ENCODE measurements around the gene EXOG. TPM values are rescaled to one million over a fixed set of nuclear protein-coding genes. Genes with fewer than 3 reads are reported as not detected.

The EXOG gene
- total RNA-seq, 6 donors from 2014 or later, result 10.0 to 34.6 (median 13.2) TPM

DNA sequence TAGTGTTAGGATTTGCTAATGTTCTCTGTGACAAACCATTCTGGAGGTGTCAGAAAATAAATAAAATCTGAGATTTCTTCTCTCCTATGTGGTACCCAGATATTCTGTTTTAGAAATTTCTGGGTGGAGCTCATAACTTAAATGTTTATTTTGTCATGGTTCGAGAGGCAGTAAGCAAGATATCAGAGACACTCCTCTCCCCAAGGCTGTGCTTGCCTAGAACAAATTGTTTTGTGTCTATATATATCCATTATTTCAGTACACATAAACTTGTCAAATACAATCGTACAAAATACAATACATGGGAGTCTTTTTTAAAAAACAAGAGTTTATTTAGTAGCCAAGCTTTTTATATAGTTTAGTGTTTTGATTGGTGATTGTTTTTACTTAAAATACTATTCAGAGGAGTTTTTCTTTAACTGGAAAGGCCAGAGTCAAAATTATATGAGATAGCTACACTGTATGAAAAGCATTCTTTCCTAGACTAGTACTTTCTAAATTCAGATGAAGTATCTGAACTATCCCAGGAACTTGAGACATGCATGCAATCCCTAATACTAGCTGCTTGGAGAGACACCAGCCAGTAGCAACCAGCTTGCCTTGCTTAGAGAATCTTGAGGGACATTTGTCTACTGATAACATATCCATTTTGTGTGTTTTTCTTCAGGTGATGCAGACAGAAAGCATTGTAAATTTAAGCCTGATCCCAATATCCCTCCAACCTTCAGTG, 4.7 kb downstream of the EXOG start:
- H3K36me3 ChIP-seq, result peaks cover 3 to 39% (median 15%) of the 10 kb centered on the region in 4 donors
- H3K4me1 ChIP-seq, result peaks cover 0 to 8% (median 6%) of the 10 kb centered on the region in 4 donors
- DNase-seq (no peak), ATAC-seq (ENCODE audit: low FRiP score in 2 of 2) (no peak)
- no peak overlapping the region for H3K4me3 ChIP-seq
- no peaks in the 10 kb centered on the region for H3K27me3 ChIP-seq
- no peaks in the 10 kb centered on the region for H3K9me3 ChIP-seq
- TF ChIP-seq, protein P1, sequence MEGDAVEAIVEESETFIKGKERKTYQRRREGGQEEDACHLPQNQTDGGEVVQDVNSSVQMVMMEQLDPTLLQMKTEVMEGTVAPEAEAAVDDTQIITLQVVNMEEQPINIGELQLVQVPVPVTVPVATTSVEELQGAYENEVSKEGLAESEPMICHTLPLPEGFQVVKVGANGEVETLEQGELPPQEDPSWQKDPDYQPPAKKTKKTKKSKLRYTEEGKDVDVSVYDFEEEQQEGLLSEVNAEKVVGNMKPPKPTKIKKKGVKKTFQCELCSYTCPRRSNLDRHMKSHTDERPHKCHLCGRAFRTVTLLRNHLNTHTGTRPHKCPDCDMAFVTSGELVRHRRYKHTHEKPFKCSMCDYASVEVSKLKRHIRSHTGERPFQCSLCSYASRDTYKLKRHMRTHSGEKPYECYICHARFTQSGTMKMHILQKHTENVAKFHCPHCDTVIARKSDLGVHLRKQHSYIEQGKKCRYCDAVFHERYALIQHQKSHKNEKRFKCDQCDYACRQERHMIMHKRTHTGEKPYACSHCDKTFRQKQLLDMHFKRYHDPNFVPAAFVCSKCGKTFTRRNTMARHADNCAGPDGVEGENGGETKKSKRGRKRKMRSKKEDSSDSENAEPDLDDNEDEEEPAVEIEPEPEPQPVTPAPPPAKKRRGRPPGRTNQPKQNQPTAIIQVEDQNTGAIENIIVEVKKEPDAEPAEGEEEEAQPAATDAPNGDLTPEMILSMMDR (IDR thresholded peaks at IDR 0.05), result no peak
- TF ChIP-seq POLR2AphosphoS5 (IDR thresholded peaks at IDR 0.05) (no peak), EP300 (IDR thresholded peaks at IDR 0.05) (no peak), POLR2A (IDR thresholded peaks at IDR 0.05) (no peak)
- 48% methylated on average over 2 of the region's 2 CpGs for WGBS, 2 donors
- peak overlapping the region in 3 of 4 donors; percentile 12 to 28 (median 27) for H3K27ac ChIP-seq

DNA sequence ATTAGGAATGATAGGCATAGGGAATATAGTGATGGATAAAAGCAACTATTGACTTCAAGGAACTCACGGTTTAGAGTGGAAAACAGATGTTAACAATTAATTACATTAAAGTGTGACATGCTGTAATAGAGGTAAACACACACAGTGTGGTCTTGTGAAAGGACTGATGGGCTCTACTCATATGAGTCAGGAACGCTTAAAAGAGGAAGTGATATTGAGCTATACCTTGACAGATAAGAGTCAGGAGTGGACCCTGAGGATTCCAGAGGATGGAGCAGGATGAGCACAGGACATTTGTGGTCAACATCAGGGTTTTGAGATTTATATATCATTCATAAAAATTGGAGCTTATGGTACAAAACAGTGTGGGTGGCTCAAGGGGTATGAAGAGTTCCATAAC, 11.0 kb downstream of the EXOG start:
- 81 to 88% methylated on average over 2 of the region's 2 CpGs for WGBS, 2 donors
- H3K36me3 ChIP-seq, result peaks cover 3 to 73% (median 20%) of the 10 kb centered on the region in 4 donors
- no peak overlapping the region for H3K27ac ChIP-seq
- DNase-seq (no peak), ATAC-seq (ENCODE audit: low FRiP score in 2 of 2) (no peak)
- no peaks in the 10 kb centered on the region for H3K4me1 ChIP-seq
- no peaks in the 10 kb centered on the region for H3K27me3 ChIP-seq
- H3K4me3 ChIP-seq, result no peak overlapping the region
- TF ChIP-seq POLR2A (IDR thresholded peaks at IDR 0.05) (no peak), EP300 (IDR thresholded peaks at IDR 0.05) (no peak), POLR2AphosphoS5 (IDR thresholded peaks at IDR 0.05) (no peak)
- TF ChIP-seq, protein P1 (IDR thresholded peaks at IDR 0.05), result no peak
- no peaks in the 10 kb centered on the region for H3K9me3 ChIP-seq

DNA sequence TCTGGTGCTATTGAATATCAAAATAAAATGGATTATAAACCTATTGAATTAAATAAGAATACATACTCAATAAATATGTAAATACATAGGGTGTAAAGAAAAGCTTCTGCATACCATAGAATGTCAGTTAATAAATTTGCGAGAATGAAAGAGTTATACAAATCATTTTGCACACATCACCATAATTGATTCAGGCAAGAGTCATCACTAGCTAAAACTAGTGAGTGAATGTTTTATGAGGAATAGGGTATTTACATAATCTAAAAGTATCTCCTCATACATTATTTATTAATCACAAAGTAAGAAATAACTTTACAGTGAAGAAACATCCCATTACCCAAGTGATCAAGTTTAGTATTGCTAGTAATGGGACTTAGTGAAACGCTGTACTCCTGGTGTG, 13.6 kb downstream of the EXOG start:
- Histone ChIP-seq H3K9me3 (no peaks in the 10 kb centered on the region), H3K4me1 (no peaks in the 10 kb centered on the region), H3K36me3 (peaks cover 3 to 74% (median 15%) of the 10 kb centered on the region in 4 donors), H3K27me3 (no peaks in the 10 kb centered on the region), H3K4me3 (no peak overlapping the region), H3K27ac (no peak overlapping the region)
- ATAC-seq (ENCODE audit: low FRiP score in 2 of 2) (no peak), DNase-seq (no peak)
- WGBS, 2 donors, result 93% methylated on average over 2 of the region's 2 CpGs
- TF ChIP-seq, protein P1 (IDR thresholded peaks at IDR 0.05), result no peak

DNA sequence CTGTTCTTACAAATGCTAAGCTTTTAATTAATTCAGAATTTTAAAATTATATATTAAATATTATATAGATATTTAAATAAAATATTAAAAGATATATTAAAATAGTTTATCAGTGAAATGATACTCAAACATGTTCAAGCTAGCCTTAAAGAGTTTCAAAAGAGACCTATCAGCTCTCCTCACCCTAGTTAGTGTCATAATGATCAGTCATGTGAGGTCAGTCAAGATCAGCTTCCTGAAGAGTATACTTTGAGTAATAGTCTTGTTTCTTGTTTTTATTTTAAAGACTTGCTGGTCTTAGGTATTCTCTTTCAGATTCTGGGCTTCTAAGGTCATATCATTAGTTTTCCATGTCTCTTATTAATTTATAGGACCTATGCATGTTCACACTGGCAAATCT, 14.5 kb downstream of the EXOG start:
- peaks cover 3 to 74% (median 16%) of the 10 kb centered on the region in 4 donors for H3K36me3 ChIP-seq
- no peak overlapping the region for H3K4me3 ChIP-seq
- no peaks in the 10 kb centered on the region for H3K27me3 ChIP-seq
- H3K4me1 ChIP-seq, result no peaks in the 10 kb centered on the region
- no peak overlapping the region for H3K27ac ChIP-seq
- TF ChIP-seq EP300 (IDR thresholded peaks at IDR 0.05), result no peak
- no peak for TF ChIP-seq POLR2AphosphoS5 (IDR thresholded peaks at IDR 0.05)
- no peak for TF ChIP-seq POLR2A (IDR thresholded peaks at IDR 0.05)
- TF ChIP-seq, protein P1 (IDR thresholded peaks at IDR 0.05), result no peak
- no peaks in the 10 kb centered on the region for H3K9me3 ChIP-seq
- ATAC-seq (ENCODE audit: low FRiP score in 2 of 2) (no peak), DNase-seq (no peak)

DNA sequence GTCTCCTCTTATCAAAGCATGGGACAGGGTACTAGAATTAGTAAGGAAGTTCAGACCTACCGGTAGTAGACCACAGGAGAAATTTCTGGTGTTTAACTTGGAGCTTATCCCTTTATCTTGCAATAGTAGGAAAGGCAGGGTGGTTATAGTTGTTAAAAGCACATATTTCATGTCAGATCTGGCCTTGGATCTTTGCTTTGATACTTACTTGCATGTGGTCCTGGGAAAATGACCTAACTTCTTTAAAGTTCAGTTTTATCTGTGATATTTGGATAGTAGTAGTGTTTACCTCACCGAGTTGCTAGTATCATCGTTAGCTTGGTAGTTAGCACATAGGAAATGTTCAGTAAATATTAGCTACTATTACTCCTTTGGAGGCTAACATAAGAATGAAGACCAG, 15.4 kb downstream of the EXOG start:
- no peak for ATAC-seq (ENCODE audit: low FRiP score in 2 of 2)
- Histone ChIP-seq H3K36me3 (peaks cover 3 to 70% (median 15%) of the 10 kb centered on the region in 4 donors), H3K4me3 (no peak overlapping the region), H3K4me1 (no peaks in the 10 kb centered on the region), H3K9me3 (no peaks in the 10 kb centered on the region), H3K27ac (no peak overlapping the region), H3K27me3 (no peaks in the 10 kb centered on the region)
- TF ChIP-seq POLR2AphosphoS5 (IDR thresholded peaks at IDR 0.05) (no peak), POLR2A (IDR thresholded peaks at IDR 0.05) (no peak), EP300 (IDR thresholded peaks at IDR 0.05) (no peak)
- TF ChIP-seq, protein P1 (IDR thresholded peaks at IDR 0.05), result no peak
- no peak for DNase-seq
- WGBS, 2 donors, result 79 to 83% methylated on average over 3 of the region's 3 CpGs

All from upper lobe of left lung (tissue), 6 donors.